Progenitor cell of endocrine pancreas (in vitro differentiated cells): ENCODE results near the gene GTF2A1. TPM values are rescaled to one million over a fixed set of nuclear protein-coding genes. Genes with fewer than 3 reads are reported as not detected.

Experiments
- DNase-seq: peaks from one replicate; pipeline ENCODE4 v3.0.0; 2021; ENCODE audit warnings: low spot score; ENCODE audit not compliant: unreplicated experiment
- H3K27ac Mint-ChIP-seq: 2 replicates; pipeline ENCODE4 v1.8.0; 2021; ENCODE audit warnings: mild to moderate bottlenecking, moderate library complexity, mixed read lengths
- H3K27me3 Mint-ChIP-seq: 2 replicates; pipeline ENCODE4 v1.8.0; 2021; ENCODE audit warnings: mixed read lengths
- H3K36me3 Mint-ChIP-seq: 2 replicates; pipeline ENCODE4 v1.8.0; 2022; ENCODE audit warnings: mixed read lengths; ENCODE audit not compliant: insufficient read depth
- H3K4me1 Mint-ChIP-seq: 2 replicates; pipeline ENCODE4 v1.8.0; 2021; ENCODE audit warnings: low read depth, mixed read lengths
- H3K4me3 Mint-ChIP-seq: 2 replicates; pipeline ENCODE4 v1.8.0; 2021; ENCODE audit warnings: low read depth, mild to moderate bottlenecking, moderate library complexity, mixed read lengths
- H3K9me3 Mint-ChIP-seq: 2 replicates; pipeline ENCODE4 v1.8.0; 2021; ENCODE audit warnings: low read depth, mixed read lengths
- CTCF ChIP-seq: fragments of 200-600 bp; sonication (generic); IDR thresholded peaks from one replicate; pipeline ENCODE4 v1.5.0; 2021; ENCODE audit warnings: antibody characterized with exemption, mild to moderate bottlenecking; ENCODE audit not compliant: unreplicated experiment
- total RNA-seq: library from RNA; stranded (reverse); gene quantifications from 2 replicates; pipeline ENCODE4 v1.2.1, GENCODE V29; 2021

The GTF2A1 gene
- total RNA-seq, 1 donor from 2014 or later = 33.4 TPM

- no peak for TF ChIP-seq CTCF
- Mint-ChIP-seq H3K9me3 (peaks cover 6% of the 10 kb centered on the region), H3K27me3 (no peaks in the 10 kb centered on the region), H3K4me1 (no peaks in the 10 kb centered on the region), H3K27ac (no peak overlapping the region), H3K36me3 (no peaks in the 10 kb centered on the region), H3K4me3 (no peak overlapping the region)
- no peak for DNase-seq
Measured at GRCh38 chr14:81129242-81129641, 91.5 kb downstream of the GTF2A1 start.

- Mint-ChIP-seq H3K9me3 (peaks cover 6% of the 10 kb centered on the region), H3K4me1 (no peaks in the 10 kb centered on the region), H3K4me3 (no peak overlapping the region), H3K27me3 (no peaks in the 10 kb centered on the region), H3K36me3 (no peaks in the 10 kb centered on the region), H3K27ac (no peak overlapping the region)
- no peak for TF ChIP-seq CTCF
- no peak for DNase-seq
Measured at GRCh38 chr14:81127785-81128184, 93.0 kb downstream of the GTF2A1 start.

- no peak overlapping the region for H3K4me3 Mint-ChIP-seq
- no peaks in the 10 kb centered on the region for H3K36me3 Mint-ChIP-seq
- DNase-seq = no peak
- no peaks in the 10 kb centered on the region for H3K27me3 Mint-ChIP-seq
- H3K4me1 Mint-ChIP-seq = no peaks in the 10 kb centered on the region
- no peak overlapping the region for H3K27ac Mint-ChIP-seq
- H3K9me3 Mint-ChIP-seq = peaks cover 13% of the 10 kb centered on the region
- TF ChIP-seq CTCF = no peak
Measured at GRCh38 chr14:81125536-81125935, 95.2 kb downstream of the GTF2A1 start.

Other genes with a start within 250 kb of the GTF2A1 start
- gene STON2, start 179.4 kb upstream of the GTF2A1 start, total RNA-seq = 73.6 and 77.2 TPM in 2 replicates